Right kidney (tissue), 1 donor: Measurements from ENCODE around the gene KSR1.
A peak's percentile ranks its signal among the peaks of the same experiment; 100 is the strongest.

Source experiments
- DNase-seq: peaks from one replicate; pipeline ENCODE4 v3.0.0-alpha.2; 2016

Gene KSR1

DNA sequence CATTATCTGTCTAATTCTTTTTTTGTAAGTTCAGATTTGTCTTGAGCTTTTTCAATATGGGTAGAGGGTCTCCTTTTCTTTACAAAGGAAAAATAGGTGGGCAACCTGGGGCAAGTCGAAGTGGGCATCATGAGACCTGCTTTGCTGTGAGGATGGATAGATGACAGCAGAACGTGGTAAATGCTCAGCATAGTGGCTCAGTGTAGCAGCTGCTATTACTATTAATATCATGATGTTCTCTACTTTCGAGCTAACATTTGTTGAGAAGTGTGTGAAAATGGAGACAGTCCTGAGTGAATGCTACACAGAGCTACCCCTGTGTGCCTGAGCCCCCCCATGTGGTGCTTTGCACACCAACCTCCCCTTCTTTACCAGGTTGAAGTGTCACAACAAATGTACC lies 135.7 kb downstream of the KSR1 start:
- DNase-seq: no peak

DNA sequence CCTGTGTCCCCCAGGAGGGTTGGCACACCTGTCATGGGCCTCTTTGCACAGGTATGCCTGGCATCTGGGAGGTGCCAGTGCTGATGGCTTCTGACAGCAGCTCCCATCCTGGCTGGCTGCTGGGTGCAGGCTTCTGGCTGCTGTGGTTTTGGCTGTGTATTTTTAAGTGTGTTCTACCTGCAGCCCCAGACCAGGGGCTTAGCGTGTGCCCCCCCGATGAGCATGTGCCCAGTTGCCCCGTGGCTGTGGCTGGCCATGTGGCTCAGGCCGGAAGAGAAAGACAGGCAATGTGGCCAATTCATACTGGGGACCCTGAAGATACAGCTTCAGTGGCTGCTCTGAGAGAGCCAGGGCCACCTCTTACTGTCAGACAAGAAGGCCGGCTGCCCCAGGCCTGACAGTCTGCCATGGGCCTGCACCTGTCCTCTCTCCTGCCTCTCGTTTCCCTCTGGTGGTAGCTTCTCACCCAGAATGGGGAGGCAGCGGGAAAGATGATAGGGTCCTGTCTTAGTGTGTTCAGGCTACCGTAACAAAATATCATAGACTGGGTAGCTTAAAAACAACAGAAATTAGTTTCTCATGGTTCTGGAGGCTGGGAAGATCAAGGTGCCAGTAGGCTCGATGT lies 137.1 kb downstream of the KSR1 start:
- DNase-seq: no peak

DNA sequence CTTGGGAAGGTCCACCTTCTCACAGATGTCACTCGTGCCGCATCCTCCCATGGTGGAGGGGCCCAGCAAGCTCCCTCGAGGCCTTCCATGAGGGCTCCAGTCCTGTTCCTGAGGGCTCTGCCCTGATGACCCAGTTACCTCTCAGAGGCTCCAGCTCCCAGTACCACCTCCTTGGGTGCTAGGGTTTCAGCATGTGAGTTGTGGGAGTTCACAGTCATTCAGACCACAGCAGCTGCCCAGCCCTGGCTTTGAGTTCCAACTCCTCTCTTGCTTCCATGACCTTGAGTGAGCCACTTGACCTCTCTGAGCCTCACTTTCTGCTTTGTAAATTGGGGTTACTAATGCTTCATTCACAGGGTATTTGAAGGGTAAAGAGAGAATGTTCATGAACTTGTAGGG lies 137.6 kb downstream of the KSR1 start:
- no peak for DNase-seq

DNA sequence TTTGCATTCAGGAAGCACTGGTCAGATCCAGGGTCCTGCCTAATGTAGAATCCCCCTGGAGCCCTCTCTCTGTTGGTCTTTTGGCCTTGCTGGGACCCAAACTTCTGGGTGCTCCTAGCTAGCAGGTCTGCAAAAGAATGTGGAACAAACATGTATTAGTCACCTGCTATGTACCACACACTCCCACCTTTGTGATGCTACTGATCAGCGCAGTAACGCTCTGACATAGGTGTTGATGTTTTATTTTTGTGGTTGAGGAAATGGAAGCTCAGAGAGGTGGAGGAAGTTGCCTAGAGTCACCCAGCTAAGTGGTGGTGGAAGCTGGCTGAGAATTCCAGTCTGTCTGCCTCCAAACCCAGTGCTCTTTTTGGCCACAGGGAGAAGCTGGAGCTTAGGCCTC lies 139.0 kb downstream of the KSR1 start:
- DNase-seq: no peak

DNA sequence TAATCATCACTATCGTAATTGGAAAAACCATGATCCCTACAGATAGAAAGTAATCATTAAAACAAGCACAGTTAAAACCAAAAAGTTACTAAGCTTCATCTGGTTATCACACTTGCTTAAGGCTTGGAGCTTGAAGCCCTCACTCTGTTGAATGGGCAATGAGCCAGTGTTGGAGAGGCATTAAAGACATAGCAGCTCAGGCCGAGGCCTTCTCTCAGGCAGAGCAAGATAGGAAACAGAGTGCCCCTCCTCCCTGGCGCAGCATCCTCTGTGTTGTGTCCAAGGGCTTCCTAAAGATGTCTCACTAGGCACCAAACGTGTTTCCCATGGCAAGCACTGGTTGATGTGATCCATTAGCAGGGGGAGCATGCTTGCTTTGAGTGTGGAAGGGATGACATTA lies 139.8 kb downstream of the KSR1 start:
- no peak for DNase-seq

DNA sequence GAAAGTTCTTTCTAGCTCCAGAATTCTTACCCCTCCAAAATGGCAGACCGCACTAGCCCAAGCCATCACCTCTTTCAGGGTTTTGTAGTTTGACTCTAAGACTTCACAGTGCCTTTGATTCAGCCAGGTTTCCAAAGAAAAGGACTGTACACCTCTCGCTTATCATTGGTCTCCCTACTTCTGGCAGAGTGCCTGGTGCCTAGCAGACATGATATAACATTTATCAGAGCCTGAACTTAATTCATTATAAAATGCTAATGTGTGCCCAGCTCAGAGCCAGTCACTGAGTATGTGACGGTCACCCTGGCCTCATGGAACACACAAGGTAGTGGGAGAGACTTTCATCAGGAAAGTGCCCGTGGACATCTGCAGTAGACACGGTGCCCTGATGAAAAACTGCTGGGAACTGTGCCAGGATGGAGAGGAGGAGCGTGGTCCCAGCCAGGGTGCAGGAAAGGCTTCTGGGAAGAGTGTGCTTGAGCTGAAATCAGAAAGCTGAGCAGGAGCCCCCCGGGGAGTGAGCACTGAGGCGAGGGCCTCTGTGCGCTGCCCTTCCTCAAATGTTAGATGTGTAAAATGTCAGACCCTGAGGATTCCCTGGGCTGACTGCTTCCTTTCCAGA lies 140.4 kb downstream of the KSR1 start:
- no peak for DNase-seq

DNA sequence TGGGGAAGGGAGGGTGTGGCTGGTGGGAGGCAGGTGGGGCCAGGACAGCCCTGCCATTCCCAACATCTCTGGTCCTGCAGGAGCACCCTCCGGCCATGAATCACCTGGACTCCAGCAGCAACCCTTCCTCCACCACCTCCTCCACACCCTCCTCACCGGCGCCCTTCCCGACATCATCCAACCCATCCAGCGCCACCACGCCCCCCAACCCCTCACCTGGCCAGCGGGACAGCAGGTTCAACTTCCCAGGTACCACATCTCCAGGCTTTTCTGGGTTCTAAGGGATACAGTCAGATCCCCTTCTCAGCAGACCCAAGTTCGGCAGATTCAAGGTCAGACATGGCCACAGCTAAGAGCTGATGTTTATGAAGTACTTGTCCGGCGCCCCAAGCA lies 140.9 kb downstream of the KSR1 start:
- DNase-seq: no peak

DNA sequence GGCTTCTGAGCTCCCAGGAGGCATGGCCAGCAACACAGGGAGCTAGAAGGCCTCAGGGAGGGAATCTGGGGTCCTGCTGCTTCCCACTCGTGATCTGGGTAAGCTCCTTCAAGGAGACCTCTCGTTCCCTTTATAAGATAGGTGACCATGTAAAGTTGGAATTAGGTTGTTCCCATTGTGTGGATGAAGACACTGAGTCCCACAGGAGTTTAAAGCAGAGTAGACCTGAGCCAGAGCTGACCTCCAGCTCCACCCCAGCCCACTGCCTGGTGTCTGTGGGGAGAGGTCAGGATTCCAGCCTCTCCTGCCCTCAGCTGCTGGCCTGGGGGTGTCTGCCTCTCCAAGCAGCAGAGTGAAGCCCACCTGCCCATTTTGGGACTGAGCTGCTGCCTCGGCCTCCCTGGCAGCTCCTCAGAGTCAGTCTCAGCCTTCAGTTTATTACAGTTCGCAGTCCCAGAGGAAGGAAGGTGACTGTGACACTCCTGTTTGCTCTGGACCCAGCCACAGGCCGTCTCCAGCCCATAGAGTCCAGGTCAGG lies 141.6 kb downstream of the KSR1 start:
- DNase-seq: no peak

DNA sequence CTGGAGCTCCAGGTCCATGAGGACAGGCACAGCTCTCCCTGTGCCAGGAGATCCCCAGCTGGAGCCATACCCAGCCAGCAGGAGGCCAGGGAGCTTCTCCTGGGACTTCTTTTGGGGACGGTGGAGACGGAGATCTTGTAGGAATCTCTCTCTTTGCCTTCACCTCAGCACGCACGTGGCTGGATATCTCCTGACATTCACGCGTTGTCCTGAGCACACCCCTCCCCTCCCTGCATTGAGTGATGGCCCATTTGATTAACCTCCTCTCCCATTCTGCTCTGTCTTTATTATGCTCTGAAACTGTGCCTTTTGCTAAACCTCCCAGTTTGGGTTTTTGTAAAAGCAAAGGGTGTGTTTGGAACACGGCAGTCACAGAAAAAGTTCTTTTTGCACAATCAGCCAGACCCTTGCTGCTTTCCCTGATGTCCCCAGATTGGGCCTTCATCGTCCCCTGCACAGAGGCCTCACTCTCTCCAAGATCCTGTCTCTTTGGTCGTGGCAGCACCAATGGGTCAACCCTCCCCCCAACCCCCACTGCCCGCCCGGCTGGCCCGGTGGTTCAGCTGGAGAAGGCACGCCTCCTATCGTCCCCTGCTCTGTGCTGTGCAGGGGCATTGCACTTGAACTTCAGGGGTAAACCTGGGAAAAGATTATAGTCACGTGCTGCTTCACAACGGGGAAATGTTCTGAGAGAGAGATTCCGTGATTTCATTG lies 142.2 kb downstream of the KSR1 start:
- no peak for DNase-seq

DNA sequence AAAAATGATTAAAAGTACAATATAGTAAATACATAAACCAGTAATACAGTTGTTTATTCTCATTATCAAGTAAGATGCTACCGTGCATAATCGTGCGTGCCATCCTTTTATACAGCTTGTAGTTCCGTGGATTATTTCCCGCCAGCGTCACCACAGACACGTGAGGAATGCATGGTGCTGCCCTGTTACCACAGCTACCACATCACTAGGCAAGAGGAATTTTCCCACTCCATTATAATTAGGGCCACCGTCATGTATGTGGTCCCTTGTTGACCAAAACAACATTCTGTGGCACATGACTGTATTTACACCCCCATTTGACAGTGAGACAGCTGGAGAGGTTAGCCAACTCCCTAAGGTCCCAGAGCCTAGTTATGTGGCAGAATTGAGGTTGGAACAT lies 144.2 kb downstream of the KSR1 start:
- DNase-seq: no peak

DNA sequence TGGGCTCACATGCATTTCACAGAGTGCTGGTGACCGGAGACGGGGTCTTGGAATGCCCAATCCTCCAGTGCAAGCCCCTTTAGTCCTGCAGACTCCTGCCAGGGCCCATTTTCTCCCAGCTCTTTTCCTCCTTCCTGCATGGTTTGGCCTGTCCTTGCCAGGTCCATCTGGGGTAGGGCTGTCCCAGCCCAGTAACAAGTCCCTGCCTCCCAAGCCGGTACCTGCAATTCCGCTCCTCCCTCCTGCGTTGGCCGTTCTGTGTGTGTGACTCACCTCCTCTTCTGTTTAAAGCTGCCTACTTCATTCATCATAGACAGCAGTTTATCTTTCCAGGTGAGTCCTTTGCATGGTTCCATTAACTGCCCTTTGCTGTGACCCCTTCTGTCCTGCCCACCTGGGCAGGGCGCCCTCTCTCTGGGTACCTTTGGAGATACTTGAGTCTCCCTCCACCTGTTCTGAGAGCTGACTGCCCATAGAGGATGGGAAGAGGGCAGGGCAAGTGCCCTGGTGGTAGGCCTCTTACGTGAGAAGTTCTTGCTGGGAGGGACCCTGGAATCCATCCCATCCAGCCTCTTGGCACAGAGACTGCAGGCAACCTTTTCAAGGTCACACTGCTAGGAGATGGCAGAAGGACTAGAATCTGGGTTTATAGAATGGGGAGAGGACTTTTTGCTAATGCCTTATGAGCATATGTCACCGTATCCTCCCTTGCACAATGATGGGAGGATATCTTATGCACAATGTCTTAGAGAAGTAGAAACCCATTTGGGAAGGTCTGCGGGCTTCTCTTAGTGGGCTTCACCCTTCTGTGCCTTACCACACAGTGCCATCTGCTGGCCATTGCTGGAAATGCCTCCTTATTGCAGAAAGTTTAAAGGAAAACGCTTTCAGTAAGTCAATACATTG lies 145.1 kb downstream of the KSR1 start:
- DNase-seq: peak; percentile 40

DNA sequence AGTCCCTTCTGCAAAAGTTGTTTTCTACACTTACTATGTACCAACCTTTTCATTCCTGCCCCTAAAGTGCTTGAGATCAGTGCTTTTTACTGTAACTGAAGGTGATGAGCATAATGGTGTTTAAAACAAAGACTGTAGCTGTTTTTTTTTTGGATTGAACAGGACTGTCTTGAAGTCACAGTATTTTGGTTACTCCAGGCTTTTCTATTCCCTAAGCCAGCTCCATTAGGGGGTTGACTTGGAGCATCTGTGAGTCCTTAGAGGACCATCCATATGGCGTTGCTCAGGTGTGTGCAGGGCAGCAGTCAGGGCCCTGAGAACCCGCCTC lies 145.7 kb downstream of the KSR1 start:
- DNase-seq: no peak

DNA sequence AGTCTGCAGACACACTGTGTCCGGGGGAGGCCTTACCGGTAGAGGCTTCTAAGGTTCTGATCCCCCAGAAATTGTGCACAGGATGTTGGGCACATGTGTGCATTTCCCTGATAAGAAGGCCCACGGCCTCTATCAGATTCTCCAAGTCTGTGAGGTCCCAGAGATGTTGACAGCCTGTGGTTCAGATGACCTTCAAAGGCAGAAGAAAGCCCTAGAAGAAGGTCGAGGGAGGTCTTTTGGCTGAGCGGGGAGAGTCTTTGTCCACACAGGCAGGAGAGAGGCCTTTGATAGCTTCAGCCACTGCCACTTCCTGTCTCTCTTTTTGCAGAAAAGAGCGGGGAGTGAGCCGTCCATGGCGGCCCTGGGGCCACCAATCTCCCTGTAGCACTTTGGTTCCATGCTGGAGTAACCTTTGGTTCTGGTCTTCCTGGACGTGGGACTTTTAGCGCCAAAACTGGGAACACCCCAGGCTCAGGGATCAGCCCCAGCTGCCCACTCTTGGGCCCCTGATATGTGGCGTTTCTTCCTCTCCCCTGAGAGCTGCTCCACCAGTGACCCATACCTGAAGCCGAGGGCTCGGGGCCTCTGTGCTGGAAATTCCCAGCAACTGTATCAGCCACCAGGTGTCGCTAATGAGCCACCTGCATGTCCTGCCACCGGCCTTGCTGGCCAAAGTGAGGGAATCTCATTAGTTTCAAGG lies 146.6 kb downstream of the KSR1 start:
- no peak for DNase-seq

DNA sequence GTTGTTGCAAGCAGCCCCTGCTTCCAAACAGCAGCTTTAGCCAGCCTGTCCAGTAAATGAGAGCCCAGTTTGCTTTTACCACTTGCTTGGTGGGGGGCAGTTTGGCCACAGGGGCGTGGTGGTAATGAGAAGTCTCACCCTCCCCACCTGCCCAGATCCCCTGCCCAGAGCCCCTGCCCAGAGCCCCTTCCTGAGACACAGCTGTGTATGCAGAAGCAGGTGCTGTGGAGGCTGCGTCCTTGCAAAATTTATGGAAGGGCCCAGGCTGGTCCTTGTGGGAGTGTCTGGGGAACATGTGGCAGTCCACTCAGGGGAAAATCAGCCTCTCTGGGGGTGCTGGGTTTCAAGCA lies 147.1 kb downstream of the KSR1 start:
- peak; percentile 59 for DNase-seq

DNA sequence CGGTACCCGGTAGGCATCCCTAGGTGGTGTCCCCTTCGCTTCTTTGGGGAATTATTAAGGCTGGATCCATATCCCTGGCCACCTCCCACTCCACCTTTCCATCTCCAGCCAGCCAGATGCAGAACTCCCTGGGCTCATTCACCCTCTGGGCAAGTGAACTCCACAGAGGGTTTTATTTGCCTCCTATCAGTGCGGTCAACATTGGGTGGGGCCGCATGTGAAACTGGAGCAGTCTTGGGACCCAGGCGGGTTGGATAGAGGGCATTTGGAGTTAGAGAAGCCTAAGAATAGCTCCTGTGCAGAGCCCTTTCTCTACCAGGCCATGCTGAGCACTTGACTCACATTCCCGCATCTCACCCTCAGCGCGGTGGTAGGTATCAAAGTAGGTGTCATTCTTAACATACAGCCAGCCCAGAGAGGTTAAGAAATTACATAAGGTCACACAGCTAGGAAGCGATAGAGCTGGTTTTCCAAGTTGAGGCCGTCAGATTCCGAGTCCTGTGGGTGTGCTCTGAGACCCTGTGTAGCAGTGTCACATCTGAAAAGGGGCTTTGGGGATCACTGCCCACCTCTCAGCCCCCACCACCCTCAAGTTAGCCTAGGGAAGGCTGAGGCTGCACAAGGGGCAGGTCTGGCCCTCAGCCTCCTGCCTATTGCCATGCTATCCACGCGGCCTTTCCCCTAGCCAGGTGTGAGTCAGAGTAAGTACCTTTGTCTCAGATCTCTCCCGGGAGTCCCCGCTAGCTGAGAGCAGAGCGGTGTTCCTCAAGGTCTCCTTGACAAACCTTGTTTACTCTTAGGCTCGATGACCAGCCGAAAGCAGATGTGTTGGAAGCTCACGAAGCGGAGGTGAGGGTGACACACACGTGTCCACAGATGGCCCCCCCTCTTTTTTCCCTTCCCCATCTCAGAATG lies 147.9 kb downstream of the KSR1 start:
- DNase-seq: no peak

DNA sequence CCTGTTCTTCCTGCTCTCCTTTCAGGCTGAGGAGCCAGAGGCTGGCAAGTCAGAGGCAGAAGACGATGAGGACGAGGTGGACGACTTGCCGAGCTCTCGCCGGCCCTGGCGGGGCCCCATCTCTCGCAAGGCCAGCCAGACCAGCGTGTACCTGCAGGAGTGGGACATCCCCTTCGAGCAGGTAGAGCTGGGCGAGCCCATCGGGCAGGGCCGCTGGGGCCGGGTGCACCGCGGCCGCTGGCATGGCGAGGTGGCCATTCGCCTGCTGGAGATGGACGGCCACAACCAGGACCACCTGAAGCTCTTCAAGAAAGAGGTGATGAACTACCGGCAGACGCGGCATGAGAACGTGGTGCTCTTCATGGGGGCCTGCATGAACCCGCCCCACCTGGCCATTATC lies 149.2 kb downstream of the KSR1 start:
- no peak for DNase-seq

DNA sequence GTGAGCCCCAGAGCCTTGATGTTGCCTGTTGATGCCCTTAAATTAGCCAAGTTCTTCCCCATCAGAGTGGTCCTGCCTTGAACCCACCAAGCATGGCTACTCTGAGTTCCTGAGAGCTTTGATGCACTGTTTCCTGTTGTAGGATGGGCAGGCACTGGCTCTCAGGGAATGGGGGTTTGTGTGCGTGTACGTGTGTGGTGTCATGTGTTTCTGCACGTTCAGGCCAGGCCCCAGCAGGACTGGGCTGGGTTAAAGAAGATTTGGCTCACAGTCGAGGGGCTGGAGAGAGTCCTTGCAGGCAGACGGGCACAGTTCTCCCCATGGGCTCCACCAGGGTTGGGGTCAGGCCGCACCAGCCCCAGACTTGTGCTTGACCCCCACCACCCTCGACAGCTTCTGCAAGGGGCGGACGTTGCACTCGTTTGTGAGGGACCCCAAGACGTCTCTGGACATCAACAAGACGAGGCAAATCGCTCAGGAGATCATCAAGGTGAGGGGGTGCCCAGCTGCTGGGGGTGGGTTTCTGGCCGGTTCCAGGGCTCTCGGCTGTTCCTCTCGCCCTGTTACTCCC lies 151.4 kb downstream of the KSR1 start:
- DNase-seq: no peak

DNA sequence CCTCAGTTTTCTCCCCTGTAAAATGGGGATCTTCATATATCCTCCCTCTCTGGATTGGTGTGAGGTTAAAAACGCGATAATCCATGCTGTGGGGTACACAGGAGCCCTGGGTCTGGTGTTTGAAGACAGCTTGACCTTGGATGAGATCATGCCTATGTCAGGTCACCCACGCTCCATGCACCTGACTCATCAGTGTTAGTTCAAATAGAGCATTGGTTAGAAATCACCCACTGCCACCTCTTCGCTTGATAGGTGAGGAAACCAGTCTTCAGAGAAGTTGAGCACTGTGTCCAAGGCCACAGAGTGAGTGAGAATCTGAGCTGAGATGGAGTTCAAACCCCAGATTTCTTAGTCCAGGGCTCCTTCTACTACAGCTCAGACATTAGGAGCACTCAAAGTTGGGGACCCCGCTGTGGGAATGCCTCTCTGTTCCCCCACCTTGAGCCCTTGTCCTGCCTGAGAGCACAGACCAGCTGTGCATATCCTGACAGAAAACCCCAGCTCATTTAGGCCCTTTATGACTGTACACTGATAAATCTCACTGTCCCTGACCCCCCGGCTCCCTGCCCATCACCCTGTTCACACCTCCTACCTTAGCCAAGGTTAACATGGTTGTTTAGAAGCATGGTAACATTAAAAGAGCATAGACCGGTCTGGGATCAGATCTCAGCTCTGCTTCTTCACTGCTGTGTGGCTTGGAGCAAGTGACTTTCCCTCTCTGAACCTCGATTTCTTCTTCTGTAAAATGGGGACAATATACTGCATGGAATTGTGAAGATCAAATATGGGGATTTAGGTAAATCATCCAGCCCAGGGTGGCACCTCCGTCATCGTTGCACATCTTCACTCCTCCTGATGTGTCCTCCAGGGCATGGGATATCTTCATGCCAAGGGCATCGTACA lies 152.3 kb downstream of the KSR1 start:
- DNase-seq: no peak

DNA sequence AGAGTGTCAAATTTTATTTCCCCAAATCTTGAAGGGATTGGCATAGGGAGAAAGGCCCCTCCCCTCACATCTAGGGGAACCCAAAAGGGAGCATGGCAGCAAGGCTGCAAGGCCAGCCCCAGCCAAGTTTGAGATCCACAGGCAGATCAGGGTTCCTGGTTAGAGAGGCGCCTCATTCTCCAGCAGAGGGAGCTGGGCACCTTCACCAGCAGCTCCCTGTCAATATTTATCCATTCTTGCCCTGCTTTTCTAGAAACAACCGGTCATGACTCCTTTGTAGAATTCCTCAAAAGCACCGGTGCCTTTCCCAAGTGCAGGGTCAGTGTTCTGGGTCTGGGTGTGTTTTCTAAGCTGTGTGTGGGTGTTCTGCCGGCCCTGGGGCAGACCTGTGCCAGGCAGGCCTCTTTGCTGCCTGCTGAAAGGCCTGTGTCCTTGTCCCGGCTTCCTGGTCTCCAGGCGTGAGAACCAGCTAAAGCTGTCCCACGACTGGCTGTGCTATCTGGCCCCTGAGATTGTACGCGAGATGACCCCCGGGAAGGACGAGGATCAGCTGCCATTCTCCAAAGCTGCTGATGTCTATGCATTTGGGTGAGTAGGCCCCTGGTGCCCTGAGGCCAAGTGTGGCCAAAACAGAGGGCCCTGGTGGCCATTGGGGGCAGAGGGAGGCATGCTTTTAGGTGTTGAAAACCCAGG lies 153.5 kb downstream of the KSR1 start:
- DNase-seq: peak; percentile 44
